IMR-90 (cell line): ENCODE results near the gene ADRB2. TPM values are rescaled to one million over a fixed set of nuclear protein-coding genes. Genes with fewer than 3 reads are reported as not detected.

Source experiments
- ATAC-seq: fragments of 200-7000 bp; cut with Tn5 transposase; 2 replicates; pipeline ENCODE4 v1.9.1; 2020; ENCODE audit warnings: low read depth, mild to moderate bottlenecking, moderate library complexity
- BruUV-seq: library from RNA; stranded (reverse); fragments of 400-500 nt; replicated peaks from 2 replicates; lab custom pipeline; 2021; lab: Mats Ljungman, UMichigan
- CTCF ChIA-PET: fragments of 300-600 bp; formaldehyde crosslinking; extraction: SDS; loops from one replicate; lab custom pipeline; 2021; ENCODE audit warnings: antibody characterized with exemption; lab: Yijun Ruan, JAX
- POLR2A ChIA-PET: fragments of 300-600 bp; sonication (Branson Sonifier 250); formaldehyde crosslinking; loops from one replicate; lab custom pipeline; 2022; ENCODE audit warnings: antibody characterized with exemption; ENCODE audit not compliant: unreplicated experiment; lab: Charles Lee
- DNase-seq: peaks from one replicate; pipeline ENCODE4 v3.0.0; 2013
- H2AFZ ChIP-seq: replicated peaks from 2 replicates; pipeline ENCODE3; 2013; ENCODE audit warnings: low read length, mild to moderate bottlenecking; ENCODE audit not compliant: poor library complexity
- H2AK5ac ChIP-seq: 2 replicates; pipeline ENCODE4 v1.6.1; 2013; ENCODE audit warnings: low read depth, low read length, inconsistent platforms
- H2AK9ac ChIP-seq: replicated peaks from 2 replicates; pipeline ENCODE3; 2013; ENCODE audit warnings: mild to moderate bottlenecking, low read depth, low read length, moderate library complexity; ENCODE audit not compliant: poor library complexity
- H2BK120ac ChIP-seq: 2 replicates; pipeline ENCODE4 v1.6.1; 2013; ENCODE audit warnings: low read depth, low read length, inconsistent platforms
- H2BK15ac ChIP-seq: 3 replicates; pipeline ENCODE4 v1.6.1; 2013; ENCODE audit warnings: low read depth, low read length, inconsistent platforms
- H2BK20ac ChIP-seq: 2 replicates; pipeline ENCODE4 v1.6.1; 2013; ENCODE audit warnings: low read depth, mild to moderate bottlenecking, inconsistent platforms, low read length, moderate library complexity
- H2BK5ac ChIP-seq: 2 replicates; pipeline ENCODE4 v1.6.1; 2013; ENCODE audit warnings: mild to moderate bottlenecking, low read depth, low read length, inconsistent platforms; ENCODE audit not compliant: poor library complexity, severe bottlenecking
- H3K14ac ChIP-seq: replicated peaks from 2 replicates; pipeline ENCODE4 v1.6.1; 2013; ENCODE audit warnings: low read depth, low read length, inconsistent platforms
- H3K18ac ChIP-seq: 2 replicates; pipeline ENCODE4 v1.6.1; 2013; ENCODE audit warnings: low read depth, low read length, control low read depth
- H3K23ac ChIP-seq: 2 replicates; pipeline ENCODE4 v1.6.1; 2013; ENCODE audit warnings: low read depth, low read length, inconsistent platforms
- H3K27ac ChIP-seq: 2 replicates; pipeline ENCODE4 v1.5.1; 2013; ENCODE audit warnings: mild to moderate bottlenecking, control low read depth, low read length; ENCODE audit not compliant: insufficient read depth
- H3K27me3 ChIP-seq: 2 replicates; pipeline ENCODE4 v1.6.1; 2013; ENCODE audit warnings: low read length; ENCODE audit not compliant: control insufficient read depth, insufficient read depth
- H3K36me3 ChIP-seq: 2 replicates; pipeline ENCODE4 v1.6.1; 2013; ENCODE audit warnings: low read length, mixed read lengths; ENCODE audit not compliant: control insufficient read depth, insufficient read depth
- H3K4ac ChIP-seq: 2 replicates; pipeline ENCODE4 v1.6.1; 2013; ENCODE audit warnings: low read depth, low read length, inconsistent platforms
- H3K4me1 ChIP-seq: 2 replicates; pipeline ENCODE4 v1.6.1; 2013; ENCODE audit warnings: low read length, mixed read lengths; ENCODE audit not compliant: control insufficient read depth, insufficient read depth
- H3K4me2 ChIP-seq: 2 replicates; pipeline ENCODE4 v1.6.1; 2013; ENCODE audit warnings: low read depth, mild to moderate bottlenecking, control low read depth, low read length, moderate library complexity
- H3K4me3 ChIP-seq: 2 replicates; pipeline ENCODE4 v1.5.1; 2013; ENCODE audit warnings: low read depth, mild to moderate bottlenecking, control low read depth, low read length, moderate library complexity; ENCODE audit not compliant: insufficient read depth
- H3K56ac ChIP-seq: 2 replicates; pipeline ENCODE4 v1.6.1; 2013; ENCODE audit warnings: low read length, inconsistent platforms; ENCODE audit not compliant: insufficient read depth; ENCODE audit errors: extremely low read depth
- H3K79me1 ChIP-seq, 2 experiments: 2 replicates each; pipeline ENCODE4 v1.6.1; 2013; ENCODE audit warnings: low read length in 2 of 2, inconsistent platforms in 1 of 2, low read depth in 1 of 2
- H3K9ac ChIP-seq: 2 replicates; pipeline ENCODE4 v1.6.1; 2013; ENCODE audit warnings: low read depth, low read length, control low read depth
- H3K9me1 ChIP-seq: 2 replicates; pipeline ENCODE4 v1.6.1; 2013; ENCODE audit warnings: low read length, inconsistent platforms; ENCODE audit not compliant: insufficient read depth
- H3K9me3 ChIP-seq: 2 replicates; pipeline ENCODE4 v1.6.1; 2013; ENCODE audit warnings: low read length; ENCODE audit not compliant: control insufficient read depth, insufficient read depth
- H4K20me1 ChIP-seq: 2 replicates; pipeline ENCODE4 v1.6.1; 2013; ENCODE audit warnings: low read length, inconsistent platforms; ENCODE audit not compliant: insufficient read depth
- H4K5ac ChIP-seq: 2 replicates; pipeline ENCODE4 v1.6.1; 2013; ENCODE audit warnings: mild to moderate bottlenecking, low read depth, low read length, control low read depth
- H4K8ac ChIP-seq, 2 experiments: 2 replicates each; pipeline ENCODE4 v1.6.1; 2013; ENCODE audit warnings: low read depth in 2 of 2, low read length in 2 of 2, control low read depth in 1 of 2, inconsistent platforms in 1 of 2
- H4K91ac ChIP-seq: 2 replicates; pipeline ENCODE4 v1.6.1; 2013; ENCODE audit warnings: low read depth, low read length, inconsistent platforms; ENCODE audit not compliant: insufficient read depth
- CHD1 ChIP-seq: IDR thresholded peaks from 2 replicates; pipeline ENCODE4 v1.6.1; 2012; ENCODE audit warnings: low read depth, low read length, improper control_type of control experiment
- NFE2L2 ChIP-seq: fragments of 150-350 bp; IDR thresholded peaks from 2 replicates; pipeline ENCODE4 v1.6.1; 2016; ENCODE audit warnings: low read depth, mild to moderate bottlenecking, low read length
- RAD21 ChIP-seq: IDR thresholded peaks from 2 replicates; pipeline ENCODE4 v1.6.1; 2012; ENCODE audit warnings: low read length, improper control_type of control experiment
- SMC3 ChIP-seq: fragments of 150-350 bp; IDR thresholded peaks from 2 replicates; pipeline ENCODE4 v1.6.1; 2016; ENCODE audit warnings: low read depth, mild to moderate bottlenecking, antibody characterized with exemption, low read length, moderate library complexity
- WGBS, 2 experiments: methylation state at CpG; one replicate each; pipeline versions ENCODE4 v1.1.5 to v1.1.7; 2013; ENCODE audit warnings: missing lambda C conversion rate in 2 of 2; ENCODE audit not compliant: insufficient read length in 1 of 2; ENCODE audit errors: extremely low coverage in 2 of 2; 5-methylcytosine and 5-hydroxymethylcytosine counted together
- dilution Hi-C: fragments of 300-500 bp; cut with HindIII; formaldehyde crosslinking; loops from one replicate; pipeline ENCODE4 v1.14.3; 2018; ENCODE audit warnings: low sequenced_read_pairs; ENCODE audit not compliant: unreplicated experiment
- in situ Hi-C: fragments of 300-500 bp; cut with MboI; formaldehyde crosslinking; loops from 3 replicates; pipeline ENCODE4 v1.14.3; 2019; ENCODE audit warnings: low sequenced_read_pairs, inconsistent platforms, mixed read lengths
- intact Hi-C: fragments of 100-400 bp; cut with micrococcal nuclease; formaldehyde crosslinking; loops from 2 replicates; pipeline ENCODE4 v1.10.0; 2022
- polyA plus RNA-seq, 3 experiments: library from polyadenylated mRNA; depleted of rRNA; stranded (reverse); fragments of >200 nt; gene quantifications; 2 replicates each; pipeline ENCODE4 v1.2.3, GENCODE V29; 2012; ENCODE audit warnings: low replicate concordance in 1 of 3
- total RNA-seq: library from RNA; depleted of rRNA; stranded (reverse); fragments of >200 nt; gene quantifications from 2 replicates; pipeline ENCODE4 v1.2.3, GENCODE V29; 2012

The ADRB2 gene
- total and polyA plus RNA-seq, 2 of the 4 experiments (the other 2 are of a cell fraction), result 1.6 to 3.4 TPM

GRCh38 chr5:148790545-148791333, 35.7 kb upstream of the ADRB2 start:
- H3K14ac ChIP-seq, result no peak overlapping the region
- no peak overlapping the region for H3K56ac ChIP-seq
- H3K36me3 ChIP-seq, result no peaks in the 10 kb centered on the region
- peaks cover 12% of the 10 kb centered on the region for H3K4me1 ChIP-seq
- no peak for TF ChIP-seq CHD1
- no peak for TF ChIP-seq NFE2L2
- TF ChIP-seq SMC3, result no peak
- TF ChIP-seq RAD21, result no peak
- no peak overlapping the region for H3K4me3 ChIP-seq
- H2AK9ac ChIP-seq, result no peak overlapping the region
- DNase-seq (no peak), ATAC-seq (no peak)
- H3K23ac ChIP-seq, result no peak overlapping the region
- no peak overlapping the region; the same call in 1 of the 2 replicates for H3K4me2 ChIP-seq
- no peak overlapping the region for H2BK120ac ChIP-seq
- peak overlapping the region; percentile 38; the same call in 1 of the 2 replicates for H2AK5ac ChIP-seq
- no peak overlapping the region for H4K91ac ChIP-seq
- no peaks in the 10 kb centered on the region for H3K79me1 ChIP-seq
- peak overlapping the region; percentile 30; the same call in 1 of the 2 replicates for H3K4ac ChIP-seq
- H2BK20ac ChIP-seq, result no peak overlapping the region; the same call in 1 of the 2 replicates
- ChIA-PET POLR2A (no interaction called here), CTCF (interaction anchor here (1.5 kb wide), 1 partner anchor 49 kb away, joined by 5 read pairs; no protein-coding TSS in a partner anchor)
- 0 out of 3 replicates have a peak overlapping the region, but pooled peaks have one; percentile 8 for H2BK15ac ChIP-seq
- no peaks in the 10 kb centered on the region for H4K20me1 ChIP-seq
- in situ Hi-C loops, result no loop called here
- no CpG with 5 or more reads among the region's 8 CpGs for WGBS, 2 experiments
- H3K18ac ChIP-seq, result no peak overlapping the region
- H4K8ac ChIP-seq, result no peak overlapping the region; a peak in 1 of 4 replicates
- no peak overlapping the region for H3K9ac ChIP-seq
- no peak overlapping the region for H3K27ac ChIP-seq
- H4K5ac ChIP-seq, result no peak overlapping the region
- peaks cover 12% of the 10 kb centered on the region; the same call in 1 of the 2 replicates for H3K9me1 ChIP-seq
- H2BK5ac ChIP-seq, result peak overlapping the region; percentile 57
- no peaks in the 10 kb centered on the region for H3K27me3 ChIP-seq
- dilution Hi-C loops, result no loop called here
- BruUV-seq, result no TSS peak
- H3K9me3 ChIP-seq, result peaks cover 2% of the 10 kb centered on the region; the same call in 1 of the 2 replicates
- no peak overlapping the region for H2AFZ ChIP-seq
- intact Hi-C loops, result no loop called here
